Stimulated activated CD8-positive, alpha-beta memory T cell treated with anti-CD3 and anti-CD28 coated beads, Interleukin-12 subunit alpha, Interleukin-12 subunit beta, amount 100 ng/mL, for 24 hours (primary cell): ENCODE results near the gene OSBPL7.

ENCODE experiments used
- DNase-seq: peaks from one replicate; pipeline ENCODE4 v3.0.0-alpha.2; 2020; ENCODE audit errors: extremely low read depth

The OSBPL7 gene

GRCh38 chr17:47821424-47822391 lies at the start of gene OSBPL7:
TSS of gene OSBPL7 (minus strand) at chr17:47821794. CDS start at chr17:47820278, 1,516 bp downstream.
- peak; percentile 40 for DNase-seq

GRCh38 chr17:47871048-47871447 lies 49.5 kb upstream of the OSBPL7 start:
- no peak for DNase-seq

- DNase-seq = no peak
Measured at GRCh38 chr17:47870056-47870455, 48.5 kb upstream of the OSBPL7 start.

- no peak for DNase-seq
Measured at GRCh38 chr17:47869114-47869513, 47.5 kb upstream of the OSBPL7 start.

- DNase-seq = no peak
Measured at GRCh38 chr17:47867813-47868533, 46.4 kb upstream of the OSBPL7 start.

- no peak for DNase-seq
Measured at GRCh38 chr17:47866941-47867340, 45.3 kb upstream of the OSBPL7 start.

- DNase-seq = no peak
Measured at GRCh38 chr17:47864791-47865216, 43.2 kb upstream of the OSBPL7 start.

- no peak for DNase-seq
Measured at GRCh38 chr17:47862621-47863440, 41.2 kb upstream of the OSBPL7 start.

- no peak for DNase-seq
Measured at GRCh38 chr17:47860386-47860785, 38.8 kb upstream of the OSBPL7 start.

- no peak for DNase-seq
Measured at GRCh38 chr17:47857551-47858455, 36.2 kb upstream of the OSBPL7 start.

- no peak for DNase-seq
Measured at GRCh38 chr17:47856830-47857229, 35.2 kb upstream of the OSBPL7 start.

- no peak for DNase-seq
Measured at GRCh38 chr17:47855737-47856136, 34.1 kb upstream of the OSBPL7 start.

GRCh38 chr17:47853616-47854015 lies 32.0 kb upstream of the OSBPL7 start:
- DNase-seq = no peak

- DNase-seq = no peak
Measured at GRCh38 chr17:47852113-47852949, 30.7 kb upstream of the OSBPL7 start.

- DNase-seq = no peak
Measured at GRCh38 chr17:47851764-47852112, 30.1 kb upstream of the OSBPL7 start.

- DNase-seq = no peak
Measured at GRCh38 chr17:47850692-47851573, 29.3 kb upstream of the OSBPL7 start, which contains the start of gene SP6. TSS of gene SP6 (minus strand) at chr17:47851163. CDS start at chr17:47848429, 2,734 bp downstream.

GRCh38 chr17:47850373-47850691 lies 28.7 kb upstream of the OSBPL7 start:
- no peak for DNase-seq

- no peak for DNase-seq
Measured at GRCh38 chr17:47848198-47848513, 26.6 kb upstream of the OSBPL7 start.
